Panc1 (cell line): Measurements from ENCODE around the gene CLCN4. TPM values are rescaled to one million over a fixed set of nuclear protein-coding genes. Genes with fewer than 3 reads are reported as not detected.

ENCODE experiments used
- ATAC-seq: fragments of 200-7000 bp; cut with Tn5 transposase; 2 replicates; pipeline ENCODE4 v1.9.1; 2020; ENCODE audit warnings: mild to moderate bottlenecking, moderate library complexity
- BruUV-seq: library from RNA; stranded (reverse); fragments of 400-500 nt; replicated peaks from 2 replicates; lab custom pipeline; 2021; lab: Mats Ljungman, UMichigan
- CTCF ChIA-PET: fragments of 300-600 bp; sonication (Branson Sonifier 250); formaldehyde crosslinking; loops from one replicate; lab custom pipeline; 2022; ENCODE audit warnings: antibody characterized with exemption; lab: Charles Lee
- POLR2A ChIA-PET: fragments of 300-600 bp; sonication (Branson Sonifier 250); formaldehyde crosslinking; loops from one replicate; lab custom pipeline; 2022; ENCODE audit warnings: antibody characterized with exemption; lab: Charles Lee
- DNase-seq: peaks from one replicate; pipeline ENCODE4 v3.0.0-alpha.2; 2010; ENCODE audit warnings: low read depth, low spot score
- H3K27ac ChIP-seq: 2 replicates; pipeline ENCODE4 v1.5.1; 2011; ENCODE audit warnings: mild to moderate bottlenecking, low read length, inconsistent platforms
- H3K27me3 ChIP-seq: fragments of 200-500 bp; sonication (Bioruptor generic); 2 replicates; pipeline ENCODE4 v1.6.0; 2014; ENCODE audit warnings: low read length, inconsistent platforms; ENCODE audit not compliant: control insufficient read depth, insufficient read depth
- H3K36me3 ChIP-seq: fragments of 200-500 bp; sonication (Bioruptor generic); 2 replicates; pipeline ENCODE4 v1.5.1; 2014; ENCODE audit warnings: inconsistent platforms, mild to moderate bottlenecking, low read length, moderate library complexity; ENCODE audit not compliant: control insufficient read depth, insufficient read depth
- H3K4me1 ChIP-seq: 2 replicates; pipeline ENCODE4 v1.5.1; 2011; ENCODE audit warnings: inconsistent platforms, mild to moderate bottlenecking, low read length, moderate library complexity; ENCODE audit not compliant: control insufficient read depth, insufficient read depth
- H3K4me3 ChIP-seq, 2 experiments: 2 replicates each; pipeline ENCODE4 v1.5.1; 2011 to 2012; ENCODE audit warnings: low read depth in 2 of 2, low read length in 2 of 2, mild to moderate bottlenecking in 2 of 2, inconsistent platforms in 1 of 2, moderate library complexity in 1 of 2
- H3K9me3 ChIP-seq: fragments of 200-500 bp; sonication (Bioruptor generic); 2 replicates; pipeline ENCODE4 v1.5.1; 2014; ENCODE audit warnings: low read depth, mild to moderate bottlenecking, inconsistent platforms, low read length, moderate library complexity; ENCODE audit not compliant: control insufficient read depth, insufficient read depth
- POLR2AphosphoS5 ChIP-seq: IDR thresholded peaks from 2 replicates; pipeline ENCODE4 v1.6.1; 2012; ENCODE audit warnings: mild to moderate bottlenecking, low read depth, low read length, moderate library complexity
- SIN3A ChIP-seq: IDR thresholded peaks from 2 replicates; pipeline ENCODE4 v1.6.1; 2012; ENCODE audit warnings: low read depth, mild to moderate bottlenecking, low read length, moderate library complexity, borderline replicate concordance; ENCODE audit not compliant: insufficient read depth
- TCF7L2 ChIP-seq: IDR thresholded peaks from 2 replicates; pipeline ENCODE4 v1.6.1; 2011; ENCODE audit warnings: mild to moderate bottlenecking, low read depth, low read length, inconsistent platforms
- in situ Hi-C: cut with HindIII; loops from 2 replicates; pipeline ENCODE4 v1.10.0; 2016; ENCODE audit warnings: low sequenced_read_pairs, low pct_unique_long_range_greater_than_20kb
- intact Hi-C: fragments of 100-400 bp; cut with micrococcal nuclease; formaldehyde crosslinking; loops from one replicate; pipeline ENCODE4 v1.10.0; 2022; ENCODE audit not compliant: unreplicated experiment
- total RNA-seq: library from RNA; stranded (reverse); gene quantifications from one replicate; pipeline ENCODE4 v1.2.1, GENCODE V29; 2021; ENCODE audit not compliant: unreplicated experiment
- TF ChIP-seq, protein P1 (sequence below): fragments of 450-650 bp; IDR thresholded peaks from 2 replicates; pipeline ENCODE4 v1.5.1; 2017; ENCODE audit warnings: mild to moderate bottlenecking
- TF ChIP-seq, protein P2 (sequence below), 2 experiments: IDR thresholded peaks; 2 replicates each; pipeline ENCODE4 v1.6.1; 2011 to 2012; ENCODE audit warnings: low read depth in 2 of 2, control low read depth in 1 of 2, low read length in 1 of 2, mild to moderate bottlenecking in 1 of 2, moderate library complexity in 1 of 2; ENCODE audit not compliant: insufficient read depth in 1 of 2

CLCN4 gene
- total RNA-seq, 1 experiment from 2014 or later, result 2.5 TPM

DNA sequence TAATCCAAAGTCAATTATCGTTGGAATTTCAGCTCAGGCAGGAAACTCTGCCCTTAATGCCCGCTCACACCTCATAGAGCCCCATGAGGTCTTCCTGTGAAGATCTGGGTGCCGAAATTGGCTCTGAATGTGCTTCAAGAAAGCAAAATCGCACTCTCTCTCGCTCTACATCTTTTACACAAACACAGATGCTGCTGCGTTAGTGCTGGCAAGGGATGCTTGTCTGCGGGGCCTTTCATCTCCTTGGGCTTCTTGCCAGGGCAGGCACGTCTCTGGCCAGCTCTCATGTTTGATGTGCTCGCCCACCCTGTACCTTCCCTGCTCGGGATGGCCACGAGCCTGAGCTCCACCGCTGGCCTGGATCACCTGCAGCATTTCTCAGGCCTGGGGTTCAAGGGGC lies 66.5 kb downstream of the CLCN4 start:
- no TSS peak for BruUV-seq
- no peaks in the 10 kb centered on the region for H3K9me3 ChIP-seq
- H3K36me3 ChIP-seq, result no peaks in the 10 kb centered on the region
- H3K4me1 ChIP-seq, result no peaks in the 10 kb centered on the region
- in situ Hi-C loops, result no loop called here
- ATAC-seq, result no peak
- H3K4me3 ChIP-seq, result no peak overlapping the region
- H3K27ac ChIP-seq, result no peak overlapping the region
- CTCF ChIA-PET, result no interaction called here
- no peaks in the 10 kb centered on the region for H3K27me3 ChIP-seq
- DNase-seq, result no peak
- POLR2A ChIA-PET, result no interaction called here
- TF ChIP-seq POLR2AphosphoS5, result no peak
- TF ChIP-seq, protein P1, sequence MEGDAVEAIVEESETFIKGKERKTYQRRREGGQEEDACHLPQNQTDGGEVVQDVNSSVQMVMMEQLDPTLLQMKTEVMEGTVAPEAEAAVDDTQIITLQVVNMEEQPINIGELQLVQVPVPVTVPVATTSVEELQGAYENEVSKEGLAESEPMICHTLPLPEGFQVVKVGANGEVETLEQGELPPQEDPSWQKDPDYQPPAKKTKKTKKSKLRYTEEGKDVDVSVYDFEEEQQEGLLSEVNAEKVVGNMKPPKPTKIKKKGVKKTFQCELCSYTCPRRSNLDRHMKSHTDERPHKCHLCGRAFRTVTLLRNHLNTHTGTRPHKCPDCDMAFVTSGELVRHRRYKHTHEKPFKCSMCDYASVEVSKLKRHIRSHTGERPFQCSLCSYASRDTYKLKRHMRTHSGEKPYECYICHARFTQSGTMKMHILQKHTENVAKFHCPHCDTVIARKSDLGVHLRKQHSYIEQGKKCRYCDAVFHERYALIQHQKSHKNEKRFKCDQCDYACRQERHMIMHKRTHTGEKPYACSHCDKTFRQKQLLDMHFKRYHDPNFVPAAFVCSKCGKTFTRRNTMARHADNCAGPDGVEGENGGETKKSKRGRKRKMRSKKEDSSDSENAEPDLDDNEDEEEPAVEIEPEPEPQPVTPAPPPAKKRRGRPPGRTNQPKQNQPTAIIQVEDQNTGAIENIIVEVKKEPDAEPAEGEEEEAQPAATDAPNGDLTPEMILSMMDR, result no peak
- TF ChIP-seq, protein P2, sequence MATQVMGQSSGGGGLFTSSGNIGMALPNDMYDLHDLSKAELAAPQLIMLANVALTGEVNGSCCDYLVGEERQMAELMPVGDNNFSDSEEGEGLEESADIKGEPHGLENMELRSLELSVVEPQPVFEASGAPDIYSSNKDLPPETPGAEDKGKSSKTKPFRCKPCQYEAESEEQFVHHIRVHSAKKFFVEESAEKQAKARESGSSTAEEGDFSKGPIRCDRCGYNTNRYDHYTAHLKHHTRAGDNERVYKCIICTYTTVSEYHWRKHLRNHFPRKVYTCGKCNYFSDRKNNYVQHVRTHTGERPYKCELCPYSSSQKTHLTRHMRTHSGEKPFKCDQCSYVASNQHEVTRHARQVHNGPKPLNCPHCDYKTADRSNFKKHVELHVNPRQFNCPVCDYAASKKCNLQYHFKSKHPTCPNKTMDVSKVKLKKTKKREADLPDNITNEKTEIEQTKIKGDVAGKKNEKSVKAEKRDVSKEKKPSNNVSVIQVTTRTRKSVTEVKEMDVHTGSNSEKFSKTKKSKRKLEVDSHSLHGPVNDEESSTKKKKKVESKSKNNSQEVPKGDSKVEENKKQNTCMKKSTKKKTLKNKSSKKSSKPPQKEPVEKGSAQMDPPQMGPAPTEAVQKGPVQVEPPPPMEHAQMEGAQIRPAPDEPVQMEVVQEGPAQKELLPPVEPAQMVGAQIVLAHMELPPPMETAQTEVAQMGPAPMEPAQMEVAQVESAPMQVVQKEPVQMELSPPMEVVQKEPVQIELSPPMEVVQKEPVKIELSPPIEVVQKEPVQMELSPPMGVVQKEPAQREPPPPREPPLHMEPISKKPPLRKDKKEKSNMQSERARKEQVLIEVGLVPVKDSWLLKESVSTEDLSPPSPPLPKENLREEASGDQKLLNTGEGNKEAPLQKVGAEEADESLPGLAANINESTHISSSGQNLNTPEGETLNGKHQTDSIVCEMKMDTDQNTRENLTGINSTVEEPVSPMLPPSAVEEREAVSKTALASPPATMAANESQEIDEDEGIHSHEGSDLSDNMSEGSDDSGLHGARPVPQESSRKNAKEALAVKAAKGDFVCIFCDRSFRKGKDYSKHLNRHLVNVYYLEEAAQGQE (IDR thresholded peaks at IDR 0.05; ENCODE audit: insufficient read depth in 1 of 2, low read depth in 2 of 2, low read length in 1 of 2), result no peak
- TF ChIP-seq SIN3A, result no peak
- TF ChIP-seq TCF7L2, result no peak
- intact Hi-C loops, result no loop called here

GRCh38 chrX:10223781-10224180 lies 67.0 kb downstream of the CLCN4 start:
- H3K36me3 ChIP-seq, result no peaks in the 10 kb centered on the region
- no TSS peak for BruUV-seq
- no peaks in the 10 kb centered on the region for H3K27me3 ChIP-seq
- CTCF ChIA-PET, result no interaction called here
- POLR2A ChIA-PET, result no interaction called here
- intact Hi-C loops, result no loop called here
- no peak overlapping the region for H3K27ac ChIP-seq
- no peak overlapping the region for H3K4me3 ChIP-seq
- no peak for TF ChIP-seq SIN3A
- TF ChIP-seq TCF7L2, result no peak
- no peak for TF ChIP-seq POLR2AphosphoS5
- TF ChIP-seq, protein P1, result no peak
- TF ChIP-seq, protein P2 (IDR thresholded peaks at IDR 0.05; ENCODE audit: insufficient read depth in 1 of 2, low read depth in 2 of 2, low read length in 1 of 2), result no peak
- in situ Hi-C loops, result no loop called here
- H3K9me3 ChIP-seq, result no peaks in the 10 kb centered on the region
- H3K4me1 ChIP-seq, result no peaks in the 10 kb centered on the region
- no peak for DNase-seq
- ATAC-seq, result no peak
